Stimulated activated naive B cell treated with anti-CD40 and anti-IgM and Interleukin-4, amounts not matched to agents 10 μg/mL and 1 μg/mL and 100 μg/mL, for 72 hours (primary cell): ENCODE results near the gene FAAH.

Experiments
- ATAC-seq, 2 donors: fragments of 150-1000 bp; cut with Tn5 transposase; replicated peaks; 2 replicates each; pipeline ENCODE4 v1.10.0; 2021; ENCODE audit warnings: moderate library complexity in 1 of 2
- DNase-seq: peaks from one replicate; pipeline ENCODE4 v3.0.0; 2021
- H3K27ac Mint-ChIP-seq: one replicate; pipeline ENCODE4 v1.8.0; 2022; ENCODE audit warnings: mild to moderate bottlenecking, mixed read lengths
- H3K27me3 Mint-ChIP-seq, 2 donors: one replicate each; pipeline ENCODE4 v1.8.0; 2022; ENCODE audit warnings: mixed read lengths in 2 of 2
- H3K36me3 Mint-ChIP-seq, 2 donors: one replicate each; pipeline ENCODE4 v1.8.0; 2022; ENCODE audit warnings: mixed read lengths in 2 of 2, mild to moderate bottlenecking in 1 of 2
- H3K4me1 Mint-ChIP-seq, 2 donors: one replicate each; pipeline ENCODE4 v1.8.0; 2022; ENCODE audit warnings: mixed read lengths in 2 of 2, mild to moderate bottlenecking in 1 of 2
- H3K4me3 Mint-ChIP-seq, 2 donors: one replicate each; pipeline ENCODE4 v1.8.0; 2022; ENCODE audit warnings: mild to moderate bottlenecking in 2 of 2, mixed read lengths in 2 of 2, moderate library complexity in 1 of 2
- H3K9me3 Mint-ChIP-seq, 2 donors: one replicate each; pipeline ENCODE4 v1.8.0; 2022; ENCODE audit warnings: mixed read lengths in 2 of 2, mild to moderate bottlenecking in 1 of 2

Gene FAAH

GRCh38 chr1:46405724-46406123 is 11.6 kb downstream of the FAAH start:
- peaks cover 0 to 2% of the 10 kb centered on the region in 2 donors for H3K4me1 Mint-ChIP-seq
- peak in 1 of 2 donors; percentile 4 for ATAC-seq
- H3K27me3 Mint-ChIP-seq = no peaks in the 10 kb centered on the region
- no peak overlapping the region for H3K27ac Mint-ChIP-seq
- DNase-seq = no peak
- no peaks in the 10 kb centered on the region for H3K9me3 Mint-ChIP-seq
- no peak overlapping the region for H3K4me3 Mint-ChIP-seq
- H3K36me3 Mint-ChIP-seq = peaks cover 2 to 10% of the 10 kb centered on the region in 2 donors

GRCh38 chr1:46406881-46407608 is 12.9 kb downstream of the FAAH start:
- DNase-seq (no peak), ATAC-seq (no peak)
- no peaks in the 10 kb centered on the region for H3K9me3 Mint-ChIP-seq
- no peak overlapping the region for H3K27ac Mint-ChIP-seq
- peaks cover 2 to 12% of the 10 kb centered on the region in 2 donors for H3K36me3 Mint-ChIP-seq
- H3K27me3 Mint-ChIP-seq = no peaks in the 10 kb centered on the region
- no peak overlapping the region for H3K4me3 Mint-ChIP-seq
- peaks cover 0 to 2% of the 10 kb centered on the region in 2 donors for H3K4me1 Mint-ChIP-seq

- Mint-ChIP-seq H3K27ac (no peak overlapping the region), H3K9me3 (no peaks in the 10 kb centered on the region), H3K4me3 (no peak overlapping the region), H3K27me3 (no peaks in the 10 kb centered on the region), H3K36me3 (peaks cover 2 to 12% of the 10 kb centered on the region in 2 donors), H3K4me1 (peaks cover 0 to 2% of the 10 kb centered on the region in 2 donors)
- DNase-seq (no peak), ATAC-seq (no peak)
Measured at GRCh38 chr1:46407636-46408035, 13.5 kb downstream of the FAAH start.

- DNase-seq (no peak), ATAC-seq (no peak)
- Mint-ChIP-seq H3K9me3 (no peaks in the 10 kb centered on the region), H3K4me1 (peaks cover 0 to 2% of the 10 kb centered on the region in 2 donors), H3K27ac (no peak overlapping the region), H3K27me3 (no peaks in the 10 kb centered on the region), H3K36me3 (peaks cover 2 to 9% of the 10 kb centered on the region in 2 donors), H3K4me3 (no peak overlapping the region)
Measured at GRCh38 chr1:46408356-46409062, 14.4 kb downstream of the FAAH start.

GRCh38 chr1:46409063-46409372 is 14.9 kb downstream of the FAAH start:
- no peak for ATAC-seq
- Mint-ChIP-seq H3K27ac (no peak overlapping the region), H3K27me3 (no peaks in the 10 kb centered on the region), H3K4me1 (peaks cover 0 to 2% of the 10 kb centered on the region in 2 donors), H3K9me3 (no peaks in the 10 kb centered on the region), H3K36me3 (peaks cover 2 to 7% of the 10 kb centered on the region in 2 donors), H3K4me3 (no peak overlapping the region)
- no peak for DNase-seq

- H3K4me3 Mint-ChIP-seq = no peak overlapping the region
- H3K9me3 Mint-ChIP-seq = no peaks in the 10 kb centered on the region
- ATAC-seq (no peak), DNase-seq (no peak)
- peaks cover 2 to 7% of the 10 kb centered on the region in 2 donors for H3K36me3 Mint-ChIP-seq
- H3K27me3 Mint-ChIP-seq = no peaks in the 10 kb centered on the region
- no peak overlapping the region for H3K27ac Mint-ChIP-seq
- peaks cover 0 to 2% of the 10 kb centered on the region in 2 donors for H3K4me1 Mint-ChIP-seq
Measured at GRCh38 chr1:46410156-46411009, 16.3 kb downstream of the FAAH start.

- ATAC-seq = no peak
- Mint-ChIP-seq H3K27me3 (no peaks in the 10 kb centered on the region), H3K4me1 (peaks cover 0 to 2% of the 10 kb centered on the region in 2 donors), H3K27ac (no peak overlapping the region), H3K4me3 (no peak overlapping the region), H3K9me3 (no peaks in the 10 kb centered on the region), H3K36me3 (peaks cover 2 to 7% of the 10 kb centered on the region in 2 donors)
- DNase-seq = no peak
Measured at GRCh38 chr1:46411010-46411405, 16.9 kb downstream of the FAAH start.

GRCh38 chr1:46411601-46412341 is 17.7 kb downstream of the FAAH start:
- DNase-seq (no peak), ATAC-seq (no peak)
- Mint-ChIP-seq H3K9me3 (no peaks in the 10 kb centered on the region), H3K36me3 (peaks cover 2 to 7% of the 10 kb centered on the region in 2 donors), H3K27me3 (no peaks in the 10 kb centered on the region), H3K4me1 (no peaks in the 10 kb centered on the region), H3K27ac (no peak overlapping the region), H3K4me3 (no peak overlapping the region)

GRCh38 chr1:46412893-46413595 is 18.9 kb downstream of the FAAH start:
- peak; percentile 10 for ATAC-seq
- Mint-ChIP-seq H3K9me3 (no peaks in the 10 kb centered on the region), H3K27ac (no peak overlapping the region), H3K27me3 (no peaks in the 10 kb centered on the region), H3K4me3 (no peak overlapping the region), H3K4me1 (no peaks in the 10 kb centered on the region), H3K36me3 (peaks cover 2 to 7% of the 10 kb centered on the region in 2 donors)
- DNase-seq = no peak

- peak; percentile 54 to 64 for ATAC-seq
- DNase-seq = no peak
- no peak overlapping the region for H3K27ac Mint-ChIP-seq
- no peaks in the 10 kb centered on the region for H3K9me3 Mint-ChIP-seq
- H3K4me1 Mint-ChIP-seq = no peaks in the 10 kb centered on the region
- H3K4me3 Mint-ChIP-seq = no peak overlapping the region
- H3K36me3 Mint-ChIP-seq = peaks cover 2 to 4% of the 10 kb centered on the region in 2 donors
- no peaks in the 10 kb centered on the region for H3K27me3 Mint-ChIP-seq
Measured at GRCh38 chr1:46413596-46413985, 19.5 kb downstream of the FAAH start.

GRCh38 chr1:46415514-46415913 is 21.4 kb downstream of the FAAH start:
- H3K36me3 Mint-ChIP-seq = peaks cover 0 to 3% of the 10 kb centered on the region in 2 donors
- no peaks in the 10 kb centered on the region for H3K4me1 Mint-ChIP-seq
- DNase-seq (no peak), ATAC-seq (no peak)
- H3K9me3 Mint-ChIP-seq = no peaks in the 10 kb centered on the region
- no peaks in the 10 kb centered on the region for H3K27me3 Mint-ChIP-seq
- H3K4me3 Mint-ChIP-seq = no peak overlapping the region
- no peak overlapping the region for H3K27ac Mint-ChIP-seq

GRCh38 chr1:46418976-46419375 is 24.9 kb downstream of the FAAH start:
- Mint-ChIP-seq H3K27ac (peak overlapping the region; percentile 10), H3K4me1 (no peaks in the 10 kb centered on the region), H3K27me3 (peaks cover 18 to 20% of the 10 kb centered on the region in 2 donors), H3K9me3 (no peaks in the 10 kb centered on the region), H3K36me3 (no peaks in the 10 kb centered on the region), H3K4me3 (no peak overlapping the region)
- no peak for DNase-seq
- no peak for ATAC-seq

- H3K27me3 Mint-ChIP-seq = peaks cover 23 to 27% of the 10 kb centered on the region in 2 donors
- no peak overlapping the region for H3K27ac Mint-ChIP-seq
- DNase-seq (no peak), ATAC-seq (no peak)
- no peaks in the 10 kb centered on the region for H3K36me3 Mint-ChIP-seq
- H3K4me1 Mint-ChIP-seq = no peaks in the 10 kb centered on the region
- no peaks in the 10 kb centered on the region for H3K9me3 Mint-ChIP-seq
- no peak overlapping the region for H3K4me3 Mint-ChIP-seq
Measured at GRCh38 chr1:46420533-46420915, 26.4 kb downstream of the FAAH start.
